Measurements from ENCODE around the gene MTG1.
"Not testable (repeated sequence)": the region's sequence is repeated elsewhere in the genome, so short reads cannot be mapped to it uniquely, and the experiment has no call there.

The MTG1 gene

GRCh38 chr10:133400624-133401424 is 6.9 kb downstream of the MTG1 start:
- no peak for DNase-seq (ENCODE audit: low read depth)

GRCh38 chr10:133401500-133401899 is 7.5 kb downstream of the MTG1 start:
- no peak for DNase-seq (ENCODE audit: low read depth)

DNA sequence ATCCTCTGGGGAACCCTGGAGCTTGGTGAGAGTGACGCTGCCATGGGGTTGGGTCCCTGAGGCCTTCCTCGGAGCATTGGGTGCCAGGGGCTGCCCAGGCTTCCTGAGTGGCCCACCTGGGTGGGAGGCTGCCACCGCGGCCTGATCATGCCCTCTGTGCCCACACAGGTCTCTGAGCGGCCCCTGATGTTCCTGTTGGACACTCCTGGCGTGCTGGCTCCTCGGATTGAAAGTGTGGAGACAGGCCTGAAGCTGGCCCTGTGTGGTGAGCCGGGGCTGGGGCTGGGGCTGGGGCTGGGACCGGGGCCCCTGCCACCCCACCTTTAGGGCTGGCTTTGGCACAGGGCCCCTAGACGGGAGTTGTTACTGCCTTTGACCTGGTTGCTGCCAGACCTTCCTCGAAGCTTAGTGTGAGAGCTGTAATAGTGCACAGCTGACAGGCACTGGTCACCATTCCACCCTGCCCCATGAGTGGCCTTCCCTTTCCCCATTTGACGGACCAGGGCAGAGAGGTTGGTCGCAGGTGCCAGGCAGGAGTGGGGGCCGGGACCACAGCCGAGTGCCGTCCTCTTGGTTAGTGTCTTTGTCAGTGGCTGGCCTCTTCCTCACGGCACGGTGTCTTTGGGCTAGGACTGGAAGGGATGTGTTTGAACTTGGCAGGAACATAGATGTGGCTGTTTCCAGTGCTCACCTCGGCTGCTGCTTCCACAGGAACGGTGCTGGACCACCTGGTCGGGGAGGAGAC is 8.2 kb downstream of the MTG1 start:
- no peak for DNase-seq (ENCODE audit: low read depth)

GRCh38 chr10:133403359-133403758 is 9.4 kb downstream of the MTG1 start:
- no peak for DNase-seq (ENCODE audit: low read depth)

GRCh38 chr10:133403784-133404183 is 9.8 kb downstream of the MTG1 start:
- DNase-seq (ENCODE audit: low read depth), result no peak

DNA sequence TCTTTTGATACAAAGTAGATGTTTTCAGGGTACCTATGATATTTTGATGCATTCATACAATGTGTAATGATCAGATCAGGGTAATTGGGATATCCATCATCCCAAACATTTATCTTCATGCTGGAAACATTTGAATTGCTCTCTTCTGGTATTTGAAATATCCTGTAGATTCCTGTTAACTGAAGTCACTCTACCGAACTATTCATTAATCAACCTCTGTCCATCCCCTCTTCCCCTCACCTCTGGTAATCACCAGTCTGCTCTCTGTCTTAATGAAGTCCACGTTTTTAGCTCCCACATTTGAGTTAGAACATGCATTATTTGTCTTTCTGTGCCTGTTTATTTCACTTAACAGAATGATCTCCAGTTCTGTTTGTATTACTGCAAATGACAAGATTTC is 11.3 kb downstream of the MTG1 start:
- no peak for DNase-seq (ENCODE audit: low read depth)

- no peak for DNase-seq (ENCODE audit: low read depth)
These were observed 12.0 kb downstream of the MTG1 start for GRCh38 chr10:133405844-133406527.

GRCh38 chr10:133411523-133412380 is 17.8 kb downstream of the MTG1 start:
- DNase-seq (ENCODE audit: low read depth), result no peak

GRCh38 chr10:133412381-133412711 is 18.4 kb downstream of the MTG1 start:
- DNase-seq (ENCODE audit: low read depth), result no peak

GRCh38 chr10:133414401-133414800 is 20.4 kb downstream of the MTG1 start:
- not testable (repeated sequence) for DNase-seq (ENCODE audit: low read depth)

DNA sequence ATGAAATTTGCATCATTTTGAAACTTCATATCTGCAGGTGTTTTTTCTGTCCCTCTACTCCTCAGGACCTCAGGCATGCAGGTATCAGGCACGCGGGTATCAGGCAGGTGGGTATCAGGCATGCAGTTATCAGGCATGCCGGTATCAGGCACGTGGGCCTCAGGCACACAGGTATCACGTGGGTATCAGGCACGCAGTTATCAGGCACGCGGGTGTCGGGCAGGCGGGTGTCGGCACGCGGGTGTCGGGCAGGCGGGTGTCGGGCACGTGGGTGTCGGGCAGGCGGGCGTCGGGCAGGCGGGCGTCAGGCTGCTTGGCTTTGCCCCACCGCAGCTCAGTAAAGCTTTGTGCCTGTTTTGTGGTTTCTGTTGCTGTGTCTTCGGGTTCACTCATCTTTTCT is 21.8 kb downstream of the MTG1 start:
- no peak for DNase-seq (ENCODE audit: low read depth)

DNA sequence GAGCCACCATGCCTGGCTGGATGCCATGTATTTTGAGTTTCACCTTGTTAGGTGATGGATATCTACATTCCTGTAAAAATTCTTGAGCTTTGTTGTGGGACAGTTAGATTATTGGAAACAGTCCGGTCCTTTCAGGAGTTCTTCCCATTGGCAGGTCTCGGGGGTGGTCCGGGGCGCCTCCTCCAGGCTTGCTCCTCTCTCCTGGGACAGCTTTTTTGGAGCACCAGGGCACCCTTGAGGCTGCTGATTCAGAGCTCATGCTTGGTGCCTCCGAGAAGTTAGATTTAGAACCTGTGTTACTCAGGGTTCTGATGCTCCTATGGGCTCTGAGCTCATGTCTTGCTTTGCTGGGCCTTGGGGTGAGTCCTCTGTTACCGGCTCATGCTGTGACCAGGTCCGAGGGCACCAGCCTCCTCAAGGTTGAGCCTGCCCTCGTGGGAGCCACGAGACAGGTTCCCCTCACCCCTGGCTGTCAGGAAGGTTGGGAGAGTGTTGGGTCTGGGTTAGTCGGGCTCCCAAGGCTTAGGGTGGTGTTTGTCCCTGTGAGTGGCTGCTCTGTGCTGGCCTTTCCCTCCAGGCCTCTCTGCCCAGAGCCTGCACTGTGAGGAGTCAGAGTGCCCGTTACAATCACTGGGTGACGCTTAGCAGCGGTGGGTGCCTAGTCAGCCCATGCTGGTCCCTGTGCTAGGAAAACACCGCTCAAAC is 24.5 kb downstream of the MTG1 start:
- DNase-seq (ENCODE audit: low read depth), result no peak

DNA sequence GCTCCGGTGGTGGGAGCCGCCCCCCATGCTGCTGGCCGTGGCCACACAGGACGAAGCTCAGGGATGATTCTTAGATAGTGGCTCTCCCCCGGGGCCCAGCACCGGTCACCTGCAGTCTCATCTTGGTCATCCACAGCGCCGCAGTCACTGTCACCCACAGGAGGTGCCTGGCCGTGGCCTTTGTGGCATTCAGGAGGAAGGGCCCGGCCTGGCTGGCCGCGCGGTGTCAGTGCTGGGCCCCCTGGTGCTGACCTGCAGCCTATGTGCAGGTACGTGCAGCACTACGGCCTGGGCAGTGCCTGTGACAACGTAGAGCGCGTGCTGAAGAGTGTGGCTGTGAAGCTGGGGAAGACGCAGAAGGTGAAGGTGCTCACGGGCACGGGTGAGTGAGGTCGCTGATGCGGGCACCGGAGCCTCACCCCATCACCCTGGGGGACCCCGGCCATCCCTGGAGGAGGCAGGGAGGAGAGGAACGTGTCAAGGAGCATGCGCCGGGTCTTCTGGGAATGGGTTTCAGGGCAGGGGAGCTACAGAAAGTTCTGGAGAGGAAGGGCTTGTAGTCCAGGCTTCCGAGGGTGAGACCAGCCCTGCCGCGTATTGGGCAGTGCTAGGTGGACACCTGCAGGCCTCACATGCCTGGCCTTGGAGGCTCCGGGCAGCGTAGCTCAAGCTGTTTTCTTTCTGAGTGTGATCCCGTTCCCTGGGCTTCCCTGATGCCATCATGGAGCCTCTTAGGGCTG is 25.4 kb downstream of the MTG1 start:
- no peak for DNase-seq (ENCODE audit: low read depth)

DNA sequence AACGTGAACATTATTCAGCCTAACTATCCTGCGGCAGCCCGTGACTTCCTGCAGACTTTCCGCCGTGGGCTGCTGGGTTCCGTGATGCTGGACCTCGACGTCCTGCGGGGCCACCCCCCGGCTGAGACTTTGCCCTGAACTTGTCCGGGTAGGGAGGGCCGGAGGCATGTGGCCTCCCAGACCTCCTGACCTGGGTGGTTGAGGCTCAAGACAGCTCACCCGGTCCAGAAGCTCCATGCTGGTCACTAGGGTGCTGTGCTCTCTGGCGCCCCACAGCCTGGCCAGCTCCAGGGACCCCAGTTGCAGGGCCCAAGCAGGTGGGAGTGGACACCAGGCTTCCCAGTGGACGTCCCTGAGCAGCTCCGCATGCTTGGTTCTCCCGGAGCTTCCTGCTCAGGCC is 26.1 kb downstream of the MTG1 start:
- DNase-seq (ENCODE audit: low read depth), result no peak

DNA sequence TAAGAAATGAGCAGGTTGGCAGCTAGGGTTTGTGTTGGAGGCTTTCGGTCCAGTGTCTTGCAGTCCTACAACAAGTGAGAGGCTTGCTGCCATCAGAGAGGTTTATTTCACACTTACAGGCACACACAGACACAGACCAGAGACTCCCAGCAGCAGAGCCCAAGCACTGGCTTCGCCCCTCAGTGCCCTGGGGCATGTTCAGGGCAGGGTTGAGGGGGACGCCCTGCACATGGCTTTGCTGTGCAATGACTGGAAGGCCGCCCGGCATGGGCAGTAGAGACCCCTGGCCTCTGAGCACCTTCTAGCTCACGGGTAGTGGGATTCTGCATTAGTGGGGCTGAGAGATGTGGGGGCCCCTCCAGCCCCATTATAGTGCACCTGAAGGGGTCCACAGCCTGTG is 26.6 kb downstream of the MTG1 start:
- DNase-seq (ENCODE audit: low read depth), result no peak

DNA sequence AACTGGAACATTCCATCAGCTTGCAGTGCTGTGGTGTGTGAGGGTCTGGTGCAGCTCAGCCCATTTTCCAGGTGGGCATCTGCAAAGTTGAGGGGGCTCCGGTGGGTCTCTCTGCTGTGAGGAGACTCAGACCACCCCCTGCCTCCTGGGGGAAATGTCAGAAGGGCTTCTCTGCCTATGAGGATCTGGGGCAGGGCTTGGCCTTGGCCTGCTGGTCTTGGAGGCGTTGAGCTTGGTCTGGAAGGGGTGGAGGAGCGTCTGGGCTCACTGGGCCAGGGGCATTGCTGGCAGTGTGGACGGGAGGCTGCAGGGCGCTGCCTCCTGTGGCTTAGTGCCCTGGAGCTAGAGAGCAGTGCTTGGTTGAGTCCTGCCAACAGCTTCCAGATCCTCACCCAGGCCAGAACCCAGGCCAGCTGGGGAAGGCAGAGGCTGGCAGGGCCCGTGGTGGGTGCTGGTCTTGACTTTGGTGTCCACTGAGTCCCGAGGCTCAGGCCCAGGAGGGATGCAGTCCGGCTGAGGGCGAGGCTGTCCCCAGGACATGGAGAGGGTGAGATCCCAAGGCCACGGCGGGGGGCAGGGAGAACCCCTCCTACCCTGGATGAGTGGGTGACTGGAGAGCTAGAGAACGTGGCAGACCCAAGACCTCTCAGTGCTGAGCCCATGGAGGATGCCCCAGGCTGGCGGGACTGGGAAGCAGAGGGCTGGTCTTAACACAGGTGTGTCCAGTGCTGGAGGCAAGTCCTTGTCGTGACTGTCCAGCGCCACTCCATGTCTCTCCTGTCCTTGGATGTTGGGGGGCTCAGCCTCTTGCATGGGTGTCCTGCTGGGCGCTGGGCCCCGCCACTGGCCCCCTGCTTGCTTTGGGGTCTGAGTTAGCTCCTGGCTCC is 27.6 kb downstream of the MTG1 start:
- DNase-seq (ENCODE audit: low read depth), result no peak

DNA sequence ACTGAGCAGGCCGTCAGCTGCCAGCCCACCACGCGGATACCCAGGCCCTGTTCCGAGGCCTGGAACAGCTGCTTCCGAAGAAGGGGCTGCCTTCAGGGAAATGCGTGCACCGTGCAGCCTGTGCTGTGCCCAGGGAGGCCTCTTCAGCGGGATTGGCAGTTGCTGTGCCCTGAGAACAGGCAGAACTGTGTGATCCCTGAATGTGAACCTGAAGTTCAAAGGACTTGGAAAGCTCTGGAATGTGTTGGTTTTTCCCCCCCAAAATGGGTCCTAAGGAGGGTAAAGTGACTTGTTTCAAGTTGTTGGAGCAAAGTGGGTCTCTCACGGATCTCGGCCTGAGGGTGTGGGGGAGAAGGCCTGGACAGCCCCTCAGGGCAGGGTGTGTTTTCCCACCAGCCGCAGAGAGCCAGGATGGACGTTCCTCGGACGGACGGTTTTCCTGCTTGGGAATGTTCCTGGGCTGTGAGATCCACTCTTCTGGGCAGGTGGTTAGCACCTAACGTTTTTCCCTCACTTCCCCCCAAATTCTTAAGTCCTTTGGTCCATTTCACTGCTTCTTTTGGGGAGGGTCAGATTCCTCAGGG is 28.4 kb downstream of the MTG1 start:
- no peak for DNase-seq (ENCODE audit: low read depth)

DNA sequence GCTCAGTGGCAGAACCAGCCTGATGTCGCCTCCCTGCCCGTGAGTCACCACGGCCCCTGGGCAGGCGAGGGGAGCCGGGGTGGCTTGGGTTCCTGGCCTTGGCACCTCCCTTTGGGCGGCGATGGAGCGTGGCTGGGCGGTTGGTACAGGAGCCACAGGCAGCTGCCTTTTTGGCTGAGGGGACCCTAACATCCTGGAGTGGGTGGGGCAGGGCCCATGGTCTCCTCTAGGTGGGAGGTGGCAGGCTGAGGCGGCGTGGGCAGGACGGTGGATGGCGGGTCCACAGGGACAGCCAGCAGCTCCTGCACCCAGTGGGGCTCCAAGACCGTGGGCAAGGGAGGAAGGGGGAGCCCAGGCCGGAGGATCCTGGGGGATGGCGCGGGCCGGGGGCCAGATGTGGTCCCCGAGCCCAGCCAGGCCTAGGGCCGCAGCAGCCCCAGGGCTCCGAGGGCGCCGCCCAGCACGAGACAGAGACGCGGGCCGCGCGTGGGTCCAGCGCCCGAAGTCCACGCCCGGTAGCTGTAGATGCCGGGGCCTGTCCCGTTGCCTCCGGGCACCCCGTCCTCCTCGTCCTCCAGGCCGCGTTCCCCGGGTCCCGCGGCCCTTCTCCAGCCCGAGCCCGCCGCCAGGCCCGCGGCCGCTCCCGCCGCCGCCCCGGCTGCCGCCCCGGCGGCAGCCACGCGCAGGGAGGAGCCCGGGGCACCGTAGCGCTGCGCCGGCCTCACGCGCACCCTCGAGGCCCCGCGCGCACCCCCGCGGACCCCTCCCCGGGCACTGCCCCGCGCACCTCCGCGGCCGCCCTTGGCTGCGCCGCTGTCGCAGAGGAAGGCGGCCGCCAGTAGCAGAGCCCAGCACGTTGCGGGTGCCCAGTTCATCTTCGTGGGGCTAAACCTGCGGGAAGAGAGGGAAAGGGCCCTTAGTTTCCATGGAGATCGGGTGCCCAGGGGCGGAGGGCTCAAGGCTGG is 29.1 kb downstream of the MTG1 start:
- no peak for DNase-seq (ENCODE audit: low read depth)

All from stimulated activated CD8-positive, alpha-beta memory T cell treated with anti-CD3 and anti-CD28 coated beads, Interleukin-4, amount 100 ng/mL, for 24 hours (primary cell).